GM19351 (cell line): Measurements from ENCODE around the gene FLT1.

Experiments
- ATAC-seq: cut with Tn5 transposase; IDR thresholded peaks from one replicate; pipeline ENCODE4 v1.9.1; 2021; ENCODE audit warnings: mild to moderate bottlenecking, moderate library complexity; ENCODE audit not compliant: unreplicated experiment

FLT1 gene

GRCh38 chr13:28324181-28324789, 170.6 kb downstream of the FLT1 start:
- ATAC-seq, result no peak

GRCh38 chr13:28322256-28322905, 172.5 kb downstream of the FLT1 start:
- ATAC-seq, result no peak

DNA sequence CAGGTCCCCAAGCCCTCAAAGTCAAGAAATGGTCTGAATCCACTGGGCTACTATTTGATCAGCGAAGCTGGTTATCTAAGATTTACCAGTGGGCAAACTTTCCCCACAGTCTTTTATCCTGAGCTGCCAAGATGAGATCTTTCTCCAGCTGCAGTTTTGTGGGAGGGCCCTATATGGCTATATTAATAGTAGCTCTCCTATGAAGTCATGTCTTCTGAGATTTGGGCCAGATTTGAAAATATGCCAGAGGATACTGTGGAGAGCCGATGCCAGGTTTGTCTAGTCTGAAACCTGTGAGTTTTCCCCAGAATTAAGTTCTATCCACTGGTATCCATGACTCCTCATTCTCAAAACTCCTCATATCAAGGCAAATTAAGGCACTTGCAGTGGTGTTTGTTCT, 173.2 kb downstream of the FLT1 start:
- no peak for ATAC-seq

GRCh38 chr13:28320884-28321574, 173.9 kb downstream of the FLT1 start:
- ATAC-seq, result no peak

- no peak for ATAC-seq
These were observed 174.7 kb downstream of the FLT1 start for GRCh38 chr13:28320209-28320608.

- no peak for ATAC-seq
These were observed 175.4 kb downstream of the FLT1 start for GRCh38 chr13:28319528-28319927.

DNA sequence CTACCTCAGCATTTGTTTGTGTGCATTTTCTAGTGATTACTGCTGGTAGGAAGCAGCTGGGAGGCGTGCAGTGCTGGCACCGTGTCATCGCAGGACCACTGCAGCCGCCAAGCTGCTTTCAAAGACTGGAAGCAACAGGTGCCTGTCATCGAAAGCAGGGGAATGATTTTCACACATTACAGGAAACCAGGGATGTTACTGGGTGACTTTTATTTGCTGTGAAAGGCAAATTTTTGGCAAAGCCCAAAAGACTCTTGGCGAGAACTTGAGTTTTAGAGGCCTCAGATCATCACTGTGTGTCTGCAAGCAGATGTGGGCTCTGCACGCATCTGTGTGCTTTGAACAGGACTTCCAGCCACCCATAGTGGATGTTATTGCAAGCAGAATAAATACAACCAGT, 176.4 kb downstream of the FLT1 start:
- no peak for ATAC-seq

DNA sequence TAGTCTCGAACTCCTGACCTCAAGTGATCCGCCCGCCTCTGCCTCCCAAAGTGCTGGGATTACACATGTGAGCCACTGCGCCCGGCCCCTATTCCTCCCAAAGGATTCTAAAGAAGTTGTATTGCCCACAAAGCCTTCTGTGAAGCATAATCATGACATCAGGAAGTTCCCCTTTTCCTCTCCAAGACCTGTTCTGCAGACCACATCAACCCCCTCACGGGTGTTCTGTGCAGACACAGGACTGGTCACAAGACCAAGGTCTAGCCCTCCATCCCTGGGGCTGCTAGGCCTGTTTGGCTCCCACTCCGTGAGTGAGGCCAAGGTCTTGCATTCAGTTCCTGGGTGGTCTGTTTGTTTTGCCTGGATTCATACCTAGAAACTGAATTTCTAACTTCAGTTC, 178.1 kb downstream of the FLT1 start:
- no peak for ATAC-seq

- no peak for ATAC-seq
These were observed 178.8 kb downstream of the FLT1 start for GRCh38 chr13:28316129-28316528.

DNA sequence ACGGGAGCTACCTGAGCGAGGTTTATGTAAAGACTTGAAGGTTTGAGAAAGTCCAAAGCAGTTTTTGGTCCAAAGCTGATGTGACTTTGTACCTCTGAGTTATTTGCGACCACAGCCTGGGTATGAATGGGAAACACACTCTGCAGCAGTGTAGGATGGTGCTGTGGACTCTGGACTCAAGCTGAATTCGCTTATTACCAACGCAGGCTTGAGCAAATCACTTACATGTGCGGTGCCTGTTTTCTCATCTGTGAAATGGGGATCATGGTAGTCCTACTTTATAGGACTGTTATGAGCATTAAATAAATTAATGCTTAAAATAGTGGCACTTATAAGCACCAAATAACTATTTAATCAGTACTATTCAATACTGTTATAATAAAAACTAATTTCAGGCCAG, 180.0 kb downstream of the FLT1 start:
- ATAC-seq, result no peak

GRCh38 chr13:28313579-28313978, 181.3 kb downstream of the FLT1 start:
- no peak for ATAC-seq

- no peak for ATAC-seq
These were observed 188.6 kb downstream of the FLT1 start for GRCh38 chr13:28306325-28306724.

GRCh38 chr13:28301839-28302238, 193.1 kb downstream of the FLT1 start:
- ATAC-seq, result no peak

GRCh38 chr13:28299916-28300315, 195.0 kb downstream of the FLT1 start:
- no peak for ATAC-seq

DNA sequence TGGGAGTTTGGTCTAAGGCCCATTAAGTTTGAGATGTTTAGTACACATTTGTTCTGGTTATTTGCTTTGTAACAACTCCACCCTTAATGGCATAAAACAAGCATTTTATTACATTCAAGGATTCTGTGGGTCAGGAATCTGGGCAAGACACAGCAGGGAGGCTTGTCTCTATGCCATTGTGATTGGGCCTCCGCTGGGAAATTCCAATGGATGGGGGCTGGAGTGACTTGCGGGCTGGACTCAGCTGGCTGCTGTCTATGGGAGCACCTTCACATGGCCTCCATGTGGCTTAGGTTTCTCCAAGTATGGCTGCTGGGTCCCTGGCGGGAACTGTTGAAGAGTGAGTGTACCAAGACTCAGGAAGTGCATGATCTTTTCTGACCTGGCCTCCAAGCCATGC, 197.6 kb downstream of the FLT1 start:
- no peak for ATAC-seq

DNA sequence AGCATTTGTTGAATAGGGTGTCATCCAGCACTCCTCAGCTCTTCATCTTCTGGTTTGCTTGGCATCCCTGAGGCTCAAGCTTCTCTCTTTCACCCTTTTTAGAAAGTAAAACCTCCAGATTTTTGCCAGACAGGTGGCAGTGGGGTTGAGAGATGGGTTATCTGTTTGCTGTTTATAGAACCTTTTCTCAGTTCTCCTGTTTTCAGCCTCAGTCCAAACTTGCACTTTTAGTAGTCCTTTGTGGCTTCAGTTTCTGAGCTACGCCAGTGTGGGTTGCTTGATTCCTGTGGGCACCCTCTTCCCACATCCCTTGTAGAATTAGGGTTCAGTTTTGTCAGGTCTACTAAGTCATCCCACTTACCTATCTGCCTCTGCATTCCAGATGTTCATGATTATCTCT, 208.7 kb downstream of the FLT1 start:
- no peak for ATAC-seq

DNA sequence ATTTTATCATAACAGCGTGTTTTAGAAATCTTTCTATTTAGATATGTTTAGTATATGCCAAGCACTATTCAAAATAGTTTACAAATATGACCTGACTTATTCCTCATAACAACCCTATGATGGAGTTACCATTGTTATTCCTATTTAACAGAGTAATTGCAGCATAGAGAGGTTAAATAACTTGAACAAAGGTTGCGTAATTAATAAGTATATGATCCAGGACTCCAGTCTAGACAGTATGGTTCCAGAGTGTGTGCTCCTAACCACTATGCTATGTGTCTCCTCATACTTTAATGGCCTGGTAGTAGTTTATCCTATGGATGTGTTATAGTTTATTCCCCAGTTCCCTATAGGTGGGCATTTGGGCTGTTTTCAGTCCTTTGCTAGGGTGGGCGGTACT, 211.3 kb downstream of the FLT1 start:
- ATAC-seq, result no peak

DNA sequence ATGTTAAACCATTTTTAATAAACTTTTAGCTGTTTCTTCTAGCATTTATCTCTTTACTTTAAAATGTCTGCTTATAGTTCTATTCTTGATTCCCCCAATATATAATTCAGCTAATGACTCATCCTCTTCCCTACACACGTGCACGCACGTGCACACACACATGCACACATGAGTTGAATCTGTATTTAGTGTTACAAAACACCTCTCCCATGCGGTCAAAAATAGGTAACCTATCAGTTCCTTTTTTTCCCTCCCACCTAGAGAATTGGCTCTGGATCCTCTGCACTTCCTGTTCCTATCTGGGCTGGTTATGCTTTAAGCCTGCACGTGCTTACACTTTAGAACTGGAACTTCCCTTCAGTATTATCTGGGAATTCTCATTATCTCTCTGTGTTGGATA, 212.5 kb downstream of the FLT1 start:
- no peak for ATAC-seq

- no peak for ATAC-seq
These were observed 221.0 kb downstream of the FLT1 start for GRCh38 chr13:28273919-28274318.

DNA sequence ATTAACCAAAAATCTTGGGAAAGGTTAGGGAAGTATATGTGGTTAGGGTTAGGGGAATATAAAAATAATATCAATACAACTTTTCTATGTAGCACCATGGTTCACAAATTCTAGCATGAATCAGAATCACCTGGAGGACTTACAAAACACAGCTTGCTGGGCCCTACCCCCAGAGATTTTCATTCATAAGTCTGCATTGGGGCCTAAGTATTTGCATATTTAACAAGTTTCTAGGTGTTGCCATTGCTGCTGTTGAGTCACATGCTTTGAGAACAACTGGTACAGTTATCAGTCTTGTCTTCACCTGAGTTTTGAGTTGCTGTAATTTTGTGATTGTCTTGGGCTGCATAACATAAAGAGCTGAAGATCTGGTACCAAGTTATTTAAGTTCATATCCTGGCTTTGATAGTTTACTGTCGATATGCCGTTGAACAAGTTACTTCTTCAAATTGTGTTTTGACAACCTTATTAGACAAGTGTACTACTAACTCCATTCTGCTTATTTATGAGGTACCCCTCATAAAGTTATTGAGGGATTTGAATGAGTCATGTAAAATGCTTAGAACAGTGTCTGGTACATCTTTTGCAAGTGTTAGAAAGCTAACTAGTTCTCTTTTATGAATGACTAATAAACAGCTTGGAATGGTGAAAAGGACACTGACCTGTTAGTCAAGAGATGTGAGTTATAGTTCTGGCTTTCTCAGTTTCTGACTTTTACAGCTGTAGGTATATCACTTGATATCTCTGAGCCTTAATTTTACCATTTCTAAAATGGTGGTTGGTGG, 223.7 kb downstream of the FLT1 start:
- ATAC-seq, result no peak

GRCh38 chr13:28268800-28269223, 226.1 kb downstream of the FLT1 start:
- peak; percentile 97 for ATAC-seq

DNA sequence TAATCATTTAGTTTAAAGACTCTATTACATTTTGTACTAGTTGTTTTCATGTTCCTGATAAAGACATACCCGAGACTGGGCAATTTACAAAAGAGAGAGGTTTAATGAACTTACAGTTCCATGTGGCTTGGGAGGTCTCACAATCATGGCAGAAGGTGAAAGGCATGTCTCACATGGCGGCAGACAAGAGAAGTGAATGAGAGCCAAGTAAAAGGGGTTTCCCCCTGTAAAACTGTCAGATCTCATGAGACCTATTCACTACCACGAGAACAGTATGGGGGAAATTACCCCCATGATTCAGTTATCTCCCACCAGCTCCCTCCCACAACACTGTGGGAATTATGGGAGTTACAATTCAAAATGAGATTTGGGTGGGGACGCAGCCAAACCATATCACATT, 227.4 kb downstream of the FLT1 start:
- ATAC-seq, result no peak
